C4-2B (cell line): Measurements from ENCODE around the gene GGTLC1.

ENCODE experiments used
- ZFX ChIP-seq: fragments of 450-650 bp; IDR thresholded peaks from 2 replicates; pipeline ENCODE4 v1.6.1; 2017
- TF ChIP-seq, protein P1 (sequence below): fragments of 450-650 bp; conservative IDR thresholded peaks from 2 replicates; pipeline ENCODE4 v1.5.1; 2017; ENCODE audit warnings: mild to moderate bottlenecking

DNA sequence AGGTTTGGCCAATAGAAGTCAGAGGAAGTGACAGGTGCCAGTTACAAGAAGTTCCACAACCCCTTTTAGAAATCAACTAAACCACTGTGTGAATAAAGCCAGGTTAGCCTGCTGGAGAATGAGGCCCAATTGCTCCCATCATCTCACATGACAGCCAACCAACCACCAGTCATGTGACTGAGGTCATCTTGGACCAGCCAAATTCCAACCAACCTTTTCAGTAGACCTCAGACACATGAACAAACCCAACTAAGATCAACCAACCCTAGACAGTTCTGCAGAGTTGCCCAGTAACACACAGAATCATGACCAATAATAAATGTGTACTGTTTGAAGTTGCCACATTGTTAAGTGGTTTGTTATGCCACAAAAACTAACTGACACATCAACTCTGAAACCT, 44.6 kb upstream of the GGTLC1 start:
- TF ChIP-seq, protein P1, sequence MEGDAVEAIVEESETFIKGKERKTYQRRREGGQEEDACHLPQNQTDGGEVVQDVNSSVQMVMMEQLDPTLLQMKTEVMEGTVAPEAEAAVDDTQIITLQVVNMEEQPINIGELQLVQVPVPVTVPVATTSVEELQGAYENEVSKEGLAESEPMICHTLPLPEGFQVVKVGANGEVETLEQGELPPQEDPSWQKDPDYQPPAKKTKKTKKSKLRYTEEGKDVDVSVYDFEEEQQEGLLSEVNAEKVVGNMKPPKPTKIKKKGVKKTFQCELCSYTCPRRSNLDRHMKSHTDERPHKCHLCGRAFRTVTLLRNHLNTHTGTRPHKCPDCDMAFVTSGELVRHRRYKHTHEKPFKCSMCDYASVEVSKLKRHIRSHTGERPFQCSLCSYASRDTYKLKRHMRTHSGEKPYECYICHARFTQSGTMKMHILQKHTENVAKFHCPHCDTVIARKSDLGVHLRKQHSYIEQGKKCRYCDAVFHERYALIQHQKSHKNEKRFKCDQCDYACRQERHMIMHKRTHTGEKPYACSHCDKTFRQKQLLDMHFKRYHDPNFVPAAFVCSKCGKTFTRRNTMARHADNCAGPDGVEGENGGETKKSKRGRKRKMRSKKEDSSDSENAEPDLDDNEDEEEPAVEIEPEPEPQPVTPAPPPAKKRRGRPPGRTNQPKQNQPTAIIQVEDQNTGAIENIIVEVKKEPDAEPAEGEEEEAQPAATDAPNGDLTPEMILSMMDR = no peak
- no peak for TF ChIP-seq ZFX
